HEK293 (cell line): ENCODE data around the gene GJE1.
"Not testable (repeated sequence)": the region's sequence is repeated elsewhere in the genome, so short reads cannot be mapped to it uniquely, and the experiment has no call there.

ENCODE experiments used
- CTCF ChIA-PET: fragments of 350-600 bp; formaldehyde crosslinking; extraction: SDS; loops from one replicate; lab custom pipeline; 2021; ENCODE audit warnings: antibody characterized with exemption; lab: Yijun Ruan, JAX
- POLR2A ChIA-PET: fragments of 300-600 bp; formaldehyde crosslinking; extraction: SDS; loops from one replicate; lab custom pipeline; 2020; ENCODE audit warnings: antibody characterized with exemption, inconsistent platforms; lab: Yijun Ruan, JAX
- H3K27ac ChIP-seq: fragments of 200-500 bp; sonication (Bioruptor generic); 2 replicates; pipeline ENCODE4 v1.5.1; 2014; ENCODE audit warnings: low read depth, low read length, control low read depth, inconsistent platforms; ENCODE audit errors: extremely low read depth
- H3K36me3 ChIP-seq, 2 experiments: fragments of 200-500 bp in 1 of 2; sonication (Bioruptor generic) in 1 of 2; 1 replicate in 1 of 2; 2 replicates in 1 of 2; pipeline ENCODE4 v1.5.1; 2014 to 2017; ENCODE audit warnings: inconsistent platforms in 2 of 2, low read length in 2 of 2; ENCODE audit not compliant: control insufficient read depth in 2 of 2, insufficient read depth in 1 of 2
- H3K4me1 ChIP-seq: fragments of 200-500 bp; sonication (Bioruptor generic); 2 replicates; pipeline ENCODE4 v1.5.1; 2014; ENCODE audit warnings: mild to moderate bottlenecking, low read length, inconsistent platforms; ENCODE audit not compliant: control insufficient read depth, insufficient read depth
- H3K4me3 ChIP-seq: 2 replicates; pipeline ENCODE4 v1.5.1; 2011; ENCODE audit warnings: low read depth, mild to moderate bottlenecking, control low read depth, low read length, moderate library complexity
- H3K9me3 ChIP-seq: fragments of 200-500 bp; sonication (Bioruptor generic); 2 replicates; pipeline ENCODE4 v1.5.1; 2014; ENCODE audit warnings: low read depth, low read length, inconsistent platforms; ENCODE audit not compliant: control insufficient read depth, insufficient read depth
- FEZF1 ChIP-seq: fragments of 450-650 bp; formaldehyde crosslinking; IDR thresholded peaks from 2 replicates; pipeline ENCODE4 v1.5.1; 2016; ENCODE audit warnings: missing biosample characterization, missing genetic modification characterization
- GLI4 ChIP-seq: fragments of 450-650 bp; formaldehyde crosslinking; IDR thresholded peaks from 2 replicates; pipeline ENCODE4 v1.5.1; 2016; ENCODE audit warnings: missing biosample characterization, missing genetic modification characterization
- KLF9 ChIP-seq: fragments of 450-650 bp; formaldehyde crosslinking; IDR thresholded peaks from 2 replicates; pipeline ENCODE4 v1.5.1; 2016; ENCODE audit warnings: missing biosample characterization, missing genetic modification characterization, low read depth
- ZBTB20 ChIP-seq: fragments of 450-650 bp; formaldehyde crosslinking; IDR thresholded peaks from 2 replicates; pipeline ENCODE4 v1.5.1; 2016; ENCODE audit warnings: missing biosample characterization, missing genetic modification characterization
- ZFP41 ChIP-seq: fragments of 450-650 bp; formaldehyde crosslinking; IDR thresholded peaks from 2 replicates; pipeline ENCODE4 v1.5.1; 2016; ENCODE audit warnings: missing biosample characterization, missing genetic modification characterization, borderline replicate concordance
- ZNF140 ChIP-seq: fragments of 450-650 bp; formaldehyde crosslinking; IDR thresholded peaks from 2 replicates; pipeline ENCODE4 v1.5.1; 2016; ENCODE audit warnings: missing biosample characterization, missing genetic modification characterization
- ZNF366 ChIP-seq: fragments of 450-650 bp; formaldehyde crosslinking; conservative IDR thresholded peaks from 2 replicates; pipeline ENCODE4 v1.5.1; 2016; ENCODE audit warnings: missing biosample characterization, missing genetic modification characterization
- ZNF548 ChIP-seq: fragments of 450-650 bp; formaldehyde crosslinking; IDR thresholded peaks from 2 replicates; pipeline ENCODE4 v1.5.1; 2016; ENCODE audit warnings: missing biosample characterization, missing genetic modification characterization
- ZNF623 ChIP-seq: fragments of 450-650 bp; formaldehyde crosslinking; IDR thresholded peaks from 2 replicates; pipeline ENCODE4 v1.5.1; 2016; ENCODE audit warnings: missing biosample characterization, missing genetic modification characterization
- ZNF624 ChIP-seq: fragments of 450-650 bp; formaldehyde crosslinking; IDR thresholded peaks from 2 replicates; pipeline ENCODE4 v1.5.1; 2017; ENCODE audit warnings: missing biosample characterization, missing genetic modification characterization
- ZNF664 ChIP-seq: fragments of 450-650 bp; formaldehyde crosslinking; IDR thresholded peaks from 2 replicates; pipeline ENCODE4 v1.5.1; 2016; ENCODE audit warnings: missing biosample characterization, missing genetic modification characterization
- ZSCAN16 ChIP-seq: fragments of 450-650 bp; formaldehyde crosslinking; IDR thresholded peaks from 2 replicates; pipeline ENCODE4 v1.5.1; 2016; ENCODE audit warnings: missing biosample characterization, missing genetic modification characterization
- TF ChIP-seq, protein P1 (sequence below): fragments of 450-650 bp; formaldehyde crosslinking; IDR thresholded peaks from 2 replicates; pipeline ENCODE4 v1.5.1; 2016; ENCODE audit warnings: missing biosample characterization, missing genetic modification characterization
- TF ChIP-seq, protein P2 (sequence below): fragments of 450-650 bp; formaldehyde crosslinking; IDR thresholded peaks from 2 replicates; pipeline ENCODE4 v1.5.1; 2016; ENCODE audit warnings: missing biosample characterization, missing genetic modification characterization

Gene GJE1

GRCh38 chr6:142132625-142133024, at the start of gene GJE1:
Gene GJE1 (plus strand): TSS chr6:142132925. CDS start chr6:142133159, 234 bp downstream.
- ChIA-PET POLR2A (no interaction called here), CTCF (no interaction called here)
- H3K9me3 ChIP-seq = no peaks in the 10 kb centered on the region
- H3K4me3 ChIP-seq = no peak within 1 kb of the TSS
- H3K27ac ChIP-seq = no peak within 1 kb of the TSS
- H3K4me1 ChIP-seq = no peaks in the 10 kb centered on the region
- no peak for TF ChIP-seq ZNF548 (tag by site-specific recombination)
- TF ChIP-seq GLI4 = no peak
- TF ChIP-seq ZNF623 (tag by site-specific recombination) = no peak
- no peaks in the 10 kb centered on the region for H3K36me3 ChIP-seq

DNA sequence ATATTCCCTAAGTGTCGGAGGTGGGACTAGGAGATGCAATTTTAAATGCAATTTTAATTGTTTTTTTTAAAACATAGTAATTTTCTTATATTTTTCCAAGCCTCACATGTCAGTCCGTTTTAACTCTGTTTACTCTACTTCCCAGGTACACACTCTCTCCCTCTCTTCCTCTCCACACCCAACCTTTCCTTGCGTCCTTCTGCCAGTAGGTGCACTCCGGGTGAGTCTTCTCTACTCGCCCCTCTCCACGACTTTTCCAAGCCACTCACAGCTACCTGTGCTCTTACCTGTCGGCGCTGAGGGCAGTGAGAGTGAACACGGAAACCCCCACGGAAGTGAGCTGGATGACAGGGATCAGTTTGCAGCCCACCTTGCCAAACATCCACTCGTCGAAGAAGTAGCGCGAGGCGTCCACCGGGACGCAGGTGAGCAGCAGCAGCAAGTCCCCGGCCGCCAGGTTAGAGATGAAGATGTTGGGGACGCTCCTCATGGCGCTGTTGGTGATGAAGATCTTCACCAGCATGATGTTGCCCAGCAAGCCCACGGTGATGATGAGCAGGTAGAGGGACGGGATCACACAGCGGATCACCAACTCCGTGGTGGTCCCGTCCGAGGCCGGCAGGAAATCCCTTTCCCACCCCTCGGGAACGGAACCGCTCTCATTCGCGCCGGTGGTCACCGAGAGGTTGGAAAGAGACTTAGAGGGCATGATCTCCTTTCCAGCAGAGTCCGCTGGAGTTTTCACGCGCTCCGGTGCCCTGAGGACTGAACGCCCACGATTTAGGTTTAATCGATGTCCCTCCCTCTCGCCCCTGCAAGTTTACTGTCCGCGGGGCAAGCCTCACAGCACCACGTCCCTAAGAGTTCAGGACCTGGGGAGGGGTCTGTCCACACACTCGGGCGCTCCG, 44.5 kb upstream of the GJE1 start:
- TF ChIP-seq ZNF366 (tag by site-specific recombination) = no peak
- TF ChIP-seq, protein P1, sequence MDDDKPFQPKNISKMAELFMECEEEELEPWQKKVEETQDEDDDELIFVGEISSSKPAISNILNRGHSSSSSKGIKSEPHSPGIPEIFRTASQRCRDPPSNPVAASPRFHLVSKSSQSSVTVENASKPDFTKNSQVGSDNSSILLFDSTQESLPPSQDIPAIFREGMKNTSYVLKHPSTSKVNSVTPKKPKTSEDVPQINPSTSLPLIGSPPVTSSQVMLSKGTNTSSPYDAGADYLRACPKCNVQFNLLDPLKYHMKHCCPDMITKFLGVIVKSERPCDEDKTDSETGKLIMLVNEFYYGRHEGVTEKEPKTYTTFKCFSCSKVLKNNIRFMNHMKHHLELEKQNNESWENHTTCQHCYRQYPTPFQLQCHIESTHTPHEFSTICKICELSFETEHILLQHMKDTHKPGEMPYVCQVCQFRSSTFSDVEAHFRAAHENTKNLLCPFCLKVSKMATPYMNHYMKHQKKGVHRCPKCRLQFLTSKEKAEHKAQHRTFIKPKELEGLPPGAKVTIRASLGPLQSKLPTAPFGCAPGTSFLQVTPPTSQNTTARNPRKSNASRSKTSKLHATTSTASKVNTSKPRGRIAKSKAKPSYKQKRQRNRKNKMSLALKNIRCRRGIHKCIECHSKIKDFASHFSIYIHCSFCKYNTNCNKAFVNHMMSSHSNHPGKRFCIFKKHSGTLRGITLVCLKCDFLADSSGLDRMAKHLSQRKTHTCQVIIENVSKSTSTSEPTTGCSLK (tag by site-specific recombination) = no peak
- no peak for TF ChIP-seq ZNF624 (tag by site-specific recombination)
- no peak for TF ChIP-seq ZNF140
- no peak for TF ChIP-seq KLF9
- TF ChIP-seq ZNF664 (tag by site-specific recombination) = no peak
- no peak for TF ChIP-seq ZBTB20
- TF ChIP-seq FEZF1 (tag by site-specific recombination) = no peak
- no peak for TF ChIP-seq ZSCAN16 (tag by site-specific recombination)
- CTCF ChIA-PET = interaction anchor here (0.6 kb wide), 2 partner anchors 12 to 17 kb away, joined by 3 to 6 read pairs; no protein-coding TSS in a partner anchor
- POLR2A ChIA-PET = no interaction called here
- Histone ChIP-seq H3K4me3 (no peak overlapping the region), H3K27ac (no peak overlapping the region), H3K4me1 (no peaks in the 10 kb centered on the region), H3K36me3 (no peaks in the 10 kb centered on the region), H3K9me3 (no peaks in the 10 kb centered on the region)

DNA sequence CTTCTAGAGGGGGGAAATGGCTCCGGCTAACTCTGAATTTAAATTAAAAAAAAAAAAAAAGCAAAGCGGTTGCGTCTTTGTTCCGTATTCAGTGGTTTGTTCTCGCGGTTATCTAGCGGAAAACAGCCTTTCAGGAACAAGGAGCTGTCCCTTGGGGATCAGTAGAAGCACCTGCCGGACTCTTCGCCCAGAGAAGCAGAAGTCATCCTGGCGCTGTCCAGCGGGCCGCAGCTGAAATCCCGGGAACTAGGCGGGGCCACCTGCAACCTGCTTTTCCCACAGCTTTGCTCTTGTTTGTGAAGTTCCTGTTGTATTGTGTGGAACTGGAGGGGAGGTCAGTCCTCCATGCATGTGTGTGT, 43.9 kb upstream of the GJE1 start:
- ChIA-PET POLR2A (no interaction called here), CTCF (interaction anchor here (0.6 kb wide), 3 partner anchors 13 to 1907 kb away, joined by 3 to 6 read pairs (median 3); no protein-coding TSS in a partner anchor)
- H3K9me3 ChIP-seq = no peaks in the 10 kb centered on the region
- no peak overlapping the region for H3K27ac ChIP-seq
- H3K36me3 ChIP-seq = no peaks in the 10 kb centered on the region
- no peaks in the 10 kb centered on the region for H3K4me1 ChIP-seq
- no peak for TF ChIP-seq ZFP41 (tag by site-specific recombination)
- TF ChIP-seq, protein P2, sequence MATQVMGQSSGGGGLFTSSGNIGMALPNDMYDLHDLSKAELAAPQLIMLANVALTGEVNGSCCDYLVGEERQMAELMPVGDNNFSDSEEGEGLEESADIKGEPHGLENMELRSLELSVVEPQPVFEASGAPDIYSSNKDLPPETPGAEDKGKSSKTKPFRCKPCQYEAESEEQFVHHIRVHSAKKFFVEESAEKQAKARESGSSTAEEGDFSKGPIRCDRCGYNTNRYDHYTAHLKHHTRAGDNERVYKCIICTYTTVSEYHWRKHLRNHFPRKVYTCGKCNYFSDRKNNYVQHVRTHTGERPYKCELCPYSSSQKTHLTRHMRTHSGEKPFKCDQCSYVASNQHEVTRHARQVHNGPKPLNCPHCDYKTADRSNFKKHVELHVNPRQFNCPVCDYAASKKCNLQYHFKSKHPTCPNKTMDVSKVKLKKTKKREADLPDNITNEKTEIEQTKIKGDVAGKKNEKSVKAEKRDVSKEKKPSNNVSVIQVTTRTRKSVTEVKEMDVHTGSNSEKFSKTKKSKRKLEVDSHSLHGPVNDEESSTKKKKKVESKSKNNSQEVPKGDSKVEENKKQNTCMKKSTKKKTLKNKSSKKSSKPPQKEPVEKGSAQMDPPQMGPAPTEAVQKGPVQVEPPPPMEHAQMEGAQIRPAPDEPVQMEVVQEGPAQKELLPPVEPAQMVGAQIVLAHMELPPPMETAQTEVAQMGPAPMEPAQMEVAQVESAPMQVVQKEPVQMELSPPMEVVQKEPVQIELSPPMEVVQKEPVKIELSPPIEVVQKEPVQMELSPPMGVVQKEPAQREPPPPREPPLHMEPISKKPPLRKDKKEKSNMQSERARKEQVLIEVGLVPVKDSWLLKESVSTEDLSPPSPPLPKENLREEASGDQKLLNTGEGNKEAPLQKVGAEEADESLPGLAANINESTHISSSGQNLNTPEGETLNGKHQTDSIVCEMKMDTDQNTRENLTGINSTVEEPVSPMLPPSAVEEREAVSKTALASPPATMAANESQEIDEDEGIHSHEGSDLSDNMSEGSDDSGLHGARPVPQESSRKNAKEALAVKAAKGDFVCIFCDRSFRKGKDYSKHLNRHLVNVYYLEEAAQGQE (tag by site-specific recombination) = peak; percentile 97
- no peak overlapping the region for H3K4me3 ChIP-seq

- POLR2A ChIA-PET, H3K4me1 ChIP-seq, H3K27ac ChIP-seq, H3K36me3 ChIP-seq, H3K9me3 ChIP-seq, H3K4me3 ChIP-seq: not testable (repeated sequence)
- CTCF ChIA-PET = interaction anchor here (1.0 to 3.0 kb wide), 2 partner anchors 8 to 17 kb away, joined by 4 to 14 read pairs; no protein-coding TSS in a partner anchor
These were observed 27.9 kb upstream of the GJE1 start for GRCh38 chr6:142104820-142105219.

GRCh38 chr6:142110820-142111219, 21.9 kb upstream of the GJE1 start:
- H3K4me3 ChIP-seq, H3K4me1 ChIP-seq, H3K27ac ChIP-seq, H3K36me3 ChIP-seq, H3K9me3 ChIP-seq, POLR2A ChIA-PET: not testable (repeated sequence)
- CTCF ChIA-PET = interaction anchor here (0.6 to 5.4 kb wide), 5 partner anchors 121 to 436 kb away, joined by 4 to 62 read pairs (median 8); no protein-coding TSS in a partner anchor
